WTC11 (cell line): ENCODE results near the gene UTY.

Source experiments
- ARID4B ChIP-seq: sonication (generic); formaldehyde crosslinking; IDR thresholded peaks from 2 replicates; pipeline ENCODE4 v1.8.0; 2023; ENCODE audit warnings: missing genetic modification reagents, mild to moderate bottlenecking, borderline replicate concordance
- CBFB ChIP-seq: sonication (generic); formaldehyde crosslinking; IDR thresholded peaks from 2 replicates; pipeline ENCODE4 v1.8.1; 2022; ENCODE audit warnings: mild to moderate bottlenecking, low read depth, missing genetic modification reagents
- CREM ChIP-seq: sonication (generic); formaldehyde crosslinking; IDR thresholded peaks from 2 replicates; pipeline ENCODE4 v1.8.1; 2022; ENCODE audit warnings: mild to moderate bottlenecking, missing genetic modification reagents, moderate library complexity
- CTCF ChIP-seq: fragments of 200-600 bp; IDR thresholded peaks from 2 replicates; pipeline ENCODE4 v1.8.0; 2022; ENCODE audit warnings: antibody characterized with exemption
- FOXK1 ChIP-seq: sonication (generic); formaldehyde crosslinking; IDR thresholded peaks from 2 replicates; pipeline ENCODE4 v1.8.0; 2022; ENCODE audit warnings: mild to moderate bottlenecking, moderate library complexity, missing genetic modification reagents
- JUN ChIP-seq: sonication (generic); formaldehyde crosslinking; IDR thresholded peaks from 2 replicates; pipeline ENCODE4 v1.8.0; 2023; ENCODE audit warnings: mild to moderate bottlenecking, missing genetic modification reagents
- PRDM15 ChIP-seq: sonication (generic); formaldehyde crosslinking; IDR thresholded peaks from 2 replicates; pipeline ENCODE4 v1.8.0; 2022; ENCODE audit warnings: missing genetic modification reagents
- USF2 ChIP-seq: sonication (generic); formaldehyde crosslinking; IDR thresholded peaks from 2 replicates; pipeline ENCODE4 v1.8.1; 2023; ENCODE audit warnings: mild to moderate bottlenecking, missing genetic modification reagents, moderate library complexity
- ZNF423 ChIP-seq: fragments of 250-450 bp; sonication (Bioruptor Pico); IDR thresholded peaks from 2 replicates; pipeline ENCODE4 v2.1.2; 2022; ENCODE audit warnings: mild to moderate bottlenecking, moderate library complexity

- TF ChIP-seq CTCF (no peak), JUN (CRISPR knock-in tag) (no peak), USF2 (no peak), ARID4B (no peak), FOXK1 (CRISPR knock-in tag) (no peak), CREM (CRISPR knock-in tag) (no peak), ZNF423 (CRISPR knock-in tag) (no peak), PRDM15 (CRISPR knock-in tag) (no peak), CBFB (CRISPR knock-in tag) (no peak)
These were observed 180.4 kb downstream of the UTY start for GRCh38 chrY:13299411-13299810.
